ENCODE data around the gene ZNF189. TPM values are rescaled to one million over a fixed set of nuclear protein-coding genes. Genes with fewer than 3 reads are reported as not detected.

The ZNF189 gene
- total RNA-seq, 6 donors from 2014 or later, result 10.4 to 25.1 (median 13.4) TPM

GRCh38 chr9:101369884-101370531 is 28.6 kb upstream of the ZNF189 start:
- Histone ChIP-seq H3K27me3 (no peaks in the 10 kb centered on the region), H3K9me3 (no peaks in the 10 kb centered on the region), H3K27ac (no peak overlapping the region), H3K36me3 (no peaks in the 10 kb centered on the region), H3K4me1 (no peaks in the 10 kb centered on the region), H3K4me3 (no peak overlapping the region)
- 46 to 82% methylated on average over 2 of the region's 2 CpGs for WGBS, 2 donors
- TF ChIP-seq CTCF (IDR thresholded peaks at IDR 0.05) (no peak), POLR2A (IDR thresholded peaks at IDR 0.05) (no peak), POLR2AphosphoS5 (IDR thresholded peaks at IDR 0.05) (no peak), EP300 (IDR thresholded peaks at IDR 0.05) (no peak)
- ATAC-seq (ENCODE audit: low FRiP score in 2 of 2) (no peak), DNase-seq (no peak)

- no peaks in the 10 kb centered on the region for H3K36me3 ChIP-seq
- ATAC-seq (ENCODE audit: low FRiP score in 2 of 2) (no peak), DNase-seq (no peak)
- H3K4me1 ChIP-seq, result no peaks in the 10 kb centered on the region
- H3K27me3 ChIP-seq, result no peaks in the 10 kb centered on the region
- H3K4me3 ChIP-seq, result no peak overlapping the region
- TF ChIP-seq CTCF (IDR thresholded peaks at IDR 0.05), result no peak
- no peak for TF ChIP-seq EP300 (IDR thresholded peaks at IDR 0.05)
- TF ChIP-seq POLR2A (IDR thresholded peaks at IDR 0.05), result no peak
- TF ChIP-seq POLR2AphosphoS5 (IDR thresholded peaks at IDR 0.05), result no peak
- H3K27ac ChIP-seq, result no peak overlapping the region
- no peaks in the 10 kb centered on the region for H3K9me3 ChIP-seq
- WGBS, 2 donors, result 88 to 95% methylated on average over 3 of the region's 3 CpGs
These were observed 26.8 kb upstream of the ZNF189 start for GRCh38 chr9:101371813-101372212.

DNA sequence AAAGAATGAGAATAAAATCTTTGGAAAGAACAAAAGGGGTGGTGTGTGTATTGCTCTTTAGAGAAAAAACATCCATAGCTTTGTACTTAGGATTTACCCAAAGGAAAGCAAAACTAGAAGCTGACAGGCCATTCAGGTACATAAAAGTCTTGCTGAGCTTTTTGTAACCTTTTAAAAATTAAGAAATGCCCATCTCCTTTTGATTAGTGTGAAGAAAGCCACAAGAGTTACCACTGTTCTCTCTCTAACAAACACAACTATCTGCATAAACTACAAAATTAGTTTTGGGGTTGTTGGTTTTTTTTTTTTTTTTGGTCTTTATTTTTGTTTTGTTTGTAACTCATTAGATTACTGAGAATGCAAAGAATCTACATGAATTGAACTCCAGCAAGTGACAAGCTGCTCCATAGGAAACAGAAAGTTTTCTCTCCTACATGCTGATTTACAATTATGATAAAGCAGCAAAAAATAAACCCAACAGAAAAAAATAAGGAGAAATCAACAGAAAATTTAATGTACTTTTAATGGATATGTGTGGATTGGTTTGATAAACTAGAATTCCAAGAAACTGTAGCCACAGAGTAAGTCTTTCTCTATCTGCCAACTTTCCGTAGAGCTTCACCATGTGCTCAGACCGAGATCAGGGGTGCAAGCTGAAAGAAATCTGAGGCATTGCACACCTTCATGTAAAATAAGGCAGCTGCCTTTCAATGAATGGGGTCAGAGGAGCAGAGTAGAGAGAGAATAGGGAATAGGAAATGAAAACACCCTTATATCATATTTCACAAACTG is 26.1 kb upstream of the ZNF189 start:
- TF ChIP-seq POLR2A (IDR thresholded peaks at IDR 0.05) (no peak), EP300 (IDR thresholded peaks at IDR 0.05) (no peak), CTCF (IDR thresholded peaks at IDR 0.05) (no peak), POLR2AphosphoS5 (IDR thresholded peaks at IDR 0.05) (no peak)
- Histone ChIP-seq H3K4me1 (no peaks in the 10 kb centered on the region), H3K27me3 (no peaks in the 10 kb centered on the region), H3K9me3 (no peaks in the 10 kb centered on the region), H3K27ac (no peak overlapping the region), H3K4me3 (no peak overlapping the region), H3K36me3 (no peaks in the 10 kb centered on the region)
- WGBS, 2 donors, result 61 to 75% methylated on average over 2 of the region's 2 CpGs
- no peak for DNase-seq
- ATAC-seq (ENCODE audit: low FRiP score in 2 of 2), result no peak

GRCh38 chr9:101375546-101375945 is 23.1 kb upstream of the ZNF189 start:
- Histone ChIP-seq H3K4me3 (no peak overlapping the region), H3K27me3 (no peaks in the 10 kb centered on the region), H3K4me1 (no peaks in the 10 kb centered on the region), H3K27ac (no peak overlapping the region), H3K36me3 (no peaks in the 10 kb centered on the region), H3K9me3 (no peaks in the 10 kb centered on the region)
- TF ChIP-seq EP300 (IDR thresholded peaks at IDR 0.05) (no peak), POLR2A (IDR thresholded peaks at IDR 0.05) (no peak), POLR2AphosphoS5 (IDR thresholded peaks at IDR 0.05) (no peak), CTCF (IDR thresholded peaks at IDR 0.05) (no peak)
- 90 to 92% methylated on average over 12 of the region's 12 CpGs for WGBS, 2 donors
- DNase-seq (no peak), ATAC-seq (ENCODE audit: low FRiP score in 2 of 2) (peak in 1 of 2 donors; percentile 56)
